VCaP (cell line): Measurements from ENCODE around the gene RGL3.
"Not testable (repeated sequence)": the region's sequence is repeated elsewhere in the genome, so short reads cannot be mapped to it uniquely, and the experiment has no call there.

ENCODE experiments used
- H3K27ac ChIP-seq: fragments of 450-650 bp; 2 replicates; pipeline ENCODE4 v1.5.1; 2017
- TF ChIP-seq, protein P1 (sequence below): fragments of 450-650 bp; conservative IDR thresholded peaks from 2 replicates; pipeline ENCODE4 v1.5.1; 2017; ENCODE audit warnings: mild to moderate bottlenecking, moderate library complexity

RGL3 gene

DNA sequence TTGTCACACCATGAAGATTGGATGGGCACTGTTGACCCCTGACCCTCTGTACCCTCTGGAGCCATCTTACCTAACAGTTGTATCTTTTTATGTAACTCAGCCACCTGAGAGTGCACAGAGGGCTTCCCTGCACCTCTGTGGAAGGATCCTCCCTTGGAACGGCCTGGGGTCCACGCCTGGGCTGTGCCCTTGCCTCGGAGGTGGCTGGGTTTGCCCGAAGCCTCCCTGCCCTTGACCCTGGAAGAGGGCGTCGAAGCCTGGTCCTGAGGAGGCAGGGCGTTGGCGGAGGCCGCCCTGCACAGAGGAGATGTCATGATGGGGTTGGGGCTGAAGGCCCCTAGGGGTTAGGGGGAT, 15.6 kb upstream of the RGL3 start:
- TF ChIP-seq, protein P1, sequence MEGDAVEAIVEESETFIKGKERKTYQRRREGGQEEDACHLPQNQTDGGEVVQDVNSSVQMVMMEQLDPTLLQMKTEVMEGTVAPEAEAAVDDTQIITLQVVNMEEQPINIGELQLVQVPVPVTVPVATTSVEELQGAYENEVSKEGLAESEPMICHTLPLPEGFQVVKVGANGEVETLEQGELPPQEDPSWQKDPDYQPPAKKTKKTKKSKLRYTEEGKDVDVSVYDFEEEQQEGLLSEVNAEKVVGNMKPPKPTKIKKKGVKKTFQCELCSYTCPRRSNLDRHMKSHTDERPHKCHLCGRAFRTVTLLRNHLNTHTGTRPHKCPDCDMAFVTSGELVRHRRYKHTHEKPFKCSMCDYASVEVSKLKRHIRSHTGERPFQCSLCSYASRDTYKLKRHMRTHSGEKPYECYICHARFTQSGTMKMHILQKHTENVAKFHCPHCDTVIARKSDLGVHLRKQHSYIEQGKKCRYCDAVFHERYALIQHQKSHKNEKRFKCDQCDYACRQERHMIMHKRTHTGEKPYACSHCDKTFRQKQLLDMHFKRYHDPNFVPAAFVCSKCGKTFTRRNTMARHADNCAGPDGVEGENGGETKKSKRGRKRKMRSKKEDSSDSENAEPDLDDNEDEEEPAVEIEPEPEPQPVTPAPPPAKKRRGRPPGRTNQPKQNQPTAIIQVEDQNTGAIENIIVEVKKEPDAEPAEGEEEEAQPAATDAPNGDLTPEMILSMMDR: no peak
- H3K27ac ChIP-seq: peak overlapping the region; percentile 70

DNA sequence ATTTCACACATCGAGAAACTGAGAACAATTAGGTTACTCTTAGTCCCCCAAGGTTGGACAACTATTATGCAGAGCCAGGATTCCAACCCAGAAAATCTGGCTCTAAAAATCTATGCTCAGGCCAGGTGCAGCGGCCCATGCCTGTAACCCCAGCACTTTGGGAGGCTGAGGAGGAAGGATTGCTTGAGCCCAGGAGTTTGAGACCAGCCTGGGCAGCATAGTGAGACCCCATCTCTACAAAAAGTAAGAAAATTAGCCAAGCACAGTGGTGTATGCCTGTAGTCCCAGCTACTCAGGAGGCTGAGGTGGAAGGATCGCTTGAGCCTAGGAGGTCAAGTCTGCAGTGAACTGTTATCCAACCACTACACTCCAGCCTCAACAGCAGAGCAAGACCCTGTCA, 14.4 kb upstream of the RGL3 start:
- H3K27ac ChIP-seq: not testable (repeated sequence)

DNA sequence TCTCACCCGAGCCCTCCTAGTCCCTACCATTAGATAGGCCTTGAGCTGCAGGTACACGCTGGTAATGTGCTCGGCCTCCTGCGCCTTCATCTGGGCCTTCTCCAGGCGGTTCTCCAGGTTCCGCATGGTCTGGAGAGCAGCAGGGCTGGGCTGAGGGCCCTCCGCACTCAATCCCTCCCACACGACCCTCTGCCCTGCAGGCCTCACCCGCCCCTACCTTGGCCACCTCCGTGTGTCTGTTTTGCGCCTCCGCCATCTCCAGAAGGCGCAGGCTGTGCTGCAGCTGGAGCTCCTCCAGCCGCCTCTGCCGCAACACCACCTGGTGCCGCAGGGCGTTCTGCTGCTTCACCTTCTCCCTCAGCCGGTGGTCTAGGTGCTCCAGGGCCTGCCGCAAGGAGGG, 7.5 kb upstream of the RGL3 start:
- TF ChIP-seq, protein P1: no peak

DNA sequence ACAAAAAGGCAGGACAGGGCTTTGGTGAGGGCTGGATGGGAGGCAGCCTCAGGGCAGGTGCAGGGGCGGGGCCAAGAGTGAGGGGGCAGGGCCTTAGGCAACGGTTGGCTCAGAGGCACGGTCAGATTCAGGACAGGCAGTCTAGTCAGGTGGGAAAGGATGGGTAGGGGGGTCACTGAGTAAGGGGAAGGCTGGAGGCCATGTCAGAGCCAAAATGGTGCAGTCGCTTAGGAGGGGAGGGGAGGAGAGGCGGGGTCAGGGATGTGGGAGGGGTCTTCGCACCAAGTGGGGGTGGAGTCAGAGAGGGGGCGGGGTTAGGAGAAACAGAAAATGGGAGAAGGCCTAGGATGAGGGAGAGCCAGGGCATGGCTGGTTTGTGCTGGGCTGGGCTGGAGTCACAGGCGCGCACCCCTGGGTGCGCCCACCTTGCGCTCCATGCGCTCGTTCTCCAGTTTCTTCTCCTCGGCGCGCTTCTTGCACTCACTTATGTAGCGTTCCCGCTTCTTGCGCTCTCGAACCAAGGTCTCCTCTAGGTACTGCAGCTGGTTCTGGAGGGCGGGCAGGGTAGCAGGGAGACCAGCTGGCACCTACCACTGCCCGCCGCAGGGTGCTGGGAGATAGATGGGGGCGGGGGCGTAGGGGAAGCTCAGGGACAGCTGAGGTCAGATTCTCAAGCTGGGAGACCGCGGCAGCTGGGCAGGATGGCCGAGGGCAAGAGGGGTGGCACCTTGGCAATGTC, 6.8 kb upstream of the RGL3 start:
- TF ChIP-seq, protein P1: no peak
- H3K27ac ChIP-seq: no peak overlapping the region

More for the DNA sequence above, 7.5 kb upstream of the RGL3 start:
- no peak overlapping the region for H3K27ac ChIP-seq

DNA sequence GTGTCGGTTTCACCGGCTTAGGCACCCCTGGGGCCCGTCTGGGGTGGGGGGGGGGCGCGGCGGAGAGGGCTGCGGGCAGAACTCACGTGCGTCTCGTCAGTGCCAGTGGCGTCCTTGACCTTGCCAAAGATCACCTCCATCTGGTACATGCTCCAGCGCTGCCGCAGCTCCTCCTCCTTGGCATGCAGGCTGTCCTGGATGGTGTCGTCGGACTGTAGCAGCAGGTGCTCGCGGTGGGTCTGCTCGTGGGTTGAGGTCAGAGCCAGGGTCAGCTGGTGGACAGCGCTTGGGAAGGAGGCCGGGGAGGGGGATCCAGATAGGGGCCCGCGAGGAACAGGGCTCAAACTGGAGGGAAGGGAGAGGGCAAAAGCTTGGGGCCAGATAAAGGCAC, 4.7 kb upstream of the RGL3 start:
- H3K27ac ChIP-seq: no peak overlapping the region
- TF ChIP-seq, protein P1: no peak

DNA sequence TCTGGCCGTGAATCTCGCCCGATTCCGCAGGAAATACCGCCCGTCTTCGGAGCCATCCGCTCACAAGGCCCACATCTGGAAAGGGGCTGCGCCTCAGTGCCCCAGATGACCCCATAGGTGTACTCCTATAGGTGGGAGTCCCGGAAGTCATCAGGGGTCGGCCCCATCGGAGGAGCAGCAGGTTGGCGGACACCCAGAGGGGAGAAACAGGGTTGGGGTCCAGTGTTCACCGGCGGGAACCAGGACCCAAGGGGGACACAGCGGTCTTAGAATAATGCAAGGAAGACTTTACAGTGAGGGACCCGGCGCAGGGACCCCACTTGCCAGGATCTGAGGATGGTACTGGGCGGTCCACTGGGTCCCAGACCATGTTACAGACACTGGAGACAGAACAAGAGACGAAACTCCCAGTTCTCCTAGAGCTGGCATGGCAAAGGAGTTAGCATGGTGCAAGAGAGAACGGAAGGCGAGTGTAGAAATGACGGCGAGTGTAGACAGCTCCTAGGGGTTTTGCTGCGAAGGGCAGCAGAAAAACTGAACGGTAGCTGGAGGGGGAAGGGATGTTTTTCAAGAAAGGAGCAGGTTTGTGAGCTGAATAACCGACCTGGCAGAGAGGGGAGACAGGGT, 4.2 kb upstream of the RGL3 start:
- no peak overlapping the region for H3K27ac ChIP-seq
- TF ChIP-seq, protein P1: no peak

DNA sequence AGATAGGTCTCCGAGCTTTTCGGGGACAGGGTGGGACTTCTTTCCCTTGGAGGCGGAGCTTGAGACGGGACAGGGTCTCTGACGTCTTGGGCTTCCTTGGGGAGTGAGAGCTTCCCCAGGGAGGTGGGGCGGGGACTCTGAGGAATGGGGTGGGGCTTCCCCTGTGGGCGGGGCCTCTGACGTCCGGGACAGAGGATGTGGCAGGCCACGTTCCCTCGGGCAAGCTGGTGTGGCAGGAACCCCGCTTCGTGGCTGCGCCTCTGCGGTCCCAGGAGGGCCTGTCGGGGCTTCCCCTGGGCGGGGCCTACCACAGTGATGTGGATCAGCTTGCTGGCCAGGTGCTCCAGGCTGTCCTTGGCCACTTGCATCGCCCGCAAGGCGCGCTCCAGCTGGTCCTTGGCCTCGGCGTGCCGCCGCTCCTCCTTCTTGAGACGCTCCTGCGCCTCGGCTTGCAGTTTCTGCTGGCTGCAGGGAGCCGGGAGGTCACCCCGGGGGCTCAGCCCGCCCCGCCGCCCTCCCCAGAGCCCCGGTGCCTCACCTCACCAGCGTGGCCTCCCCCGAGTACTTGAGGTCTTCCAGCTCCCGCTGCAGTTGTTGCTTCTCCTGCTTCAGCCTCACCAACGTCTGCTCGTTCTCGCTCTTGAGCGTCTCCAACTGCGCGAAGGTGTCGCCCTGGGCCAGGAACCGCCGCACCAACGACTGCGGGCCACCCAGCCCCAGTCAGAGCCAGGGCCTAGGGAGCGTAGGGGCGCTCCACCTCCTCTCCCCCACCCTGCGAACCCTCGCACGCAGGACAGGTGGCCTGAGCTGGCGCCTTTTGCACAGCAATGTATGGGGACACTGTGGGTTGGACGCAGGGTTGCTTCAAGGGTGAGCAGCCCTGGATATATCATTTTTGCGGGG, 3.3 kb upstream of the RGL3 start:
- TF ChIP-seq, protein P1: no peak
- H3K27ac ChIP-seq: no peak overlapping the region
